HG03159 (cell line): ENCODE data around the gene ARHGAP25.

Experiments
- ATAC-seq: cut with Tn5 transposase; IDR thresholded peaks from one replicate; pipeline ENCODE4 v1.9.1; 2021; ENCODE audit warnings: mild to moderate bottlenecking, moderate library complexity; ENCODE audit not compliant: unreplicated experiment

The ARHGAP25 gene

GRCh38 chr2:68825866-68826265, 91.3 kb downstream of the ARHGAP25 start:
- no peak for ATAC-seq

DNA sequence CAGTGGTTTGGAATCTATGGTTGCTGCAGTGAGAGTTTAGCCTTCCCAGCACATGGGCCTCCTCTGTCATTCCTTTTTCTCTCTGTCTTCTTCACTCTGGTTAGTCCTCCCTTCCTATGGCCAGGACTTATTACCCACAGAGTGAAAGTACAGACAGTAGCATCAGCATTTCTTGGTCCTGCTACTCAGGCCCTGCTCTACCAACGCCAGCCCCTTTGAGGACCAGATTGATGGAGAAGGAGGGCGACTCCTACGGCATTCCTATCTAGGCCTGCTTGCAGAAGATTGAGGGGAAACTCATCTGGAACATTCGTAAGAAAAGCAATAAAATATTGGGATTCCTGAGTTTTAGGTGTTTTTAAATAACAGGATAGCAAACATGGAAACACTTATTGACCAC, 93.1 kb downstream of the ARHGAP25 start:
- no peak for ATAC-seq

DNA sequence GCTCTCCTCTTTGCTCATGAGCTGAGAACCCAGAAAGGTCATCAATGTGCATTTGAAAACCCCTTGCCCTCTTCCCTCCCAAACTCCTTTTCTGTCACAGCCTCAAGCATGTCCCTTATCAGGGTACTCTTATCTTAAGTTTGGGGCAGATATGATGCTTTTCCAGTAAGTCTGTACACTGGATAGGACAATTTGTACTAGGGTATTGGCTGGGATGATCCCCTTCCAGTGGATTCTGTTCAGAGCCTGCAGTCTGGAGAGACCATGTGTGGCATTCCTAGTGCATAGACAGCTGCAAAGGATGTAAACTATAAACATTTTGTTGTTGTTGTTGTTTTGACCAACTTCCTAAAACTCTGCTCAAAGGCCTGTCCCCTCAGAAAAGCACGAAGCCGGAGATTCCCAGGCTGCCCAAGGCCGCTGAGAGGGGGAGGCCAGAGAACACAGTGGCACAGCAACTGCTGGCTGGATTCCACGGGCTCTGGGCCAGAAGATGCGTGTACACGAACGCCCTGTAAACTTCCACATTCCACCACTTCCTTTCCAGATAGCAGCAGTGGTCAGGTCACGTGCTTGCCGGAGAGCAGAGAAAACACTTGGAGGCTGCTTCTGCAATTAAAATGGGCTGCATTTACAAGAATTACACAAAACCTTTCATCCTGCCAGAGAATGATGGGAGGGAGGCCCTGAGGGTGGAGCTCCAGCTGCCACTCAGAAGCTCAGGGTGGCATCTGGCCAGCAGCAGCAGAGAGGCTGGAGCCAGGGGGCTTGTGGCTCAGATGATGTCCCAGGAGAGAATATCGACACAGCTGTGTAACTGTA, 94.5 kb downstream of the ARHGAP25 start:
- no peak for ATAC-seq

GRCh38 chr2:68829749-68830148, 95.1 kb downstream of the ARHGAP25 start:
- no peak for ATAC-seq

DNA sequence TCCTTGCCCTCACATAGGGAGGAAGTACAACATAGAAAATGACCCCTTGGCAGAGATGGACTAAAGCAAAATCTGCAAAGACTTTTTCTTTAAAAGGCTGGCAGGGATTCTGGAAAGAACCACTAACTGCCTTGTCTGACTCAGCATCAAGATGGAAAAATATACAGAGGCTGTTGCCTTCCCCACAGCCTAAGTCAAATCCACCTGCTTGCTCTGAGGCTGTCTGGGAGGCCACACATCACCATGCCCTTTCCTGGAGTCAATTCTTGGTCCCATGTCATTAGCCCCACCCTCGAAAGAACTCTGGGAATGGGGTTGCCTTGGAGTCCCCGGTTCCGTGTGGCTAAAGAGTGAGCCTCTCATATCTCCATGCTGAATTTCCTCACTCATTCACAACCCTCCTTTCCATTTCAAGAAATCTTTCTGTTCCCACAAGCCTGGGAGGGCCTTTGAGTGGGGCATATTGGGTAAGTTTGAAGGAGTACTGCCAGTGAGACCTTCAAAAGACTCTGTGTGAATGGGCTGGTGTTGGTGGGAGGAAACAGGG, 97.1 kb downstream of the ARHGAP25 start:
- no peak for ATAC-seq

DNA sequence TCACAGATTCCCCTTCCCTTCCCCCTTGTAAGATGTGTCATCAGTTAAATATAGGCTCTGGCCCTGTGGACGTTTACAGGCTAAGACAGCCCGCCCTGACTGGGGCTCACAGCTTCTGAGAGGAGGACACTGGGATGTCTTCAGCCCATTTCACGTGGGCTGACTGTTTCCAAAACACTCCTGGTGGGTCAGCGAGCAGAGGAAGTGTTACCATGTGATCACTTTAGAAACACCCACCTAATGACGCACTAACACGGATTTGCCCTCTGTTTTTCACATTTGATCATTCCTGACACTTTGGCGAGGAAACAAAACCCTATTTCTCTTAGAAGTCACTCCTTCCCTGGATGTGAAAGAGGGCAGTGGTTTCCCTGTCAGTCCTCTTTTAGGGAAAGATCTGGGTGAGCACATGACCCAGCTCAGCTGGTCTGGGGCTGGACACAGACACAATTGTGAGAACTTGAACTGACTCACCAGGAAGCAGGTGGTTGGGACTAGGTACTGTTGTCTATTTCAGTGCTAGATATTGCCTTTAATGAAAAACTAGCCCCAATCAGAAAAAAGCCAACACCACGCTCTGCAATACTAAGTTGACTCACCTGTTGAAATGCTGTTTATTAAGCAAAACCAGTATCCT, 97.7 kb downstream of the ARHGAP25 start:
- ATAC-seq, result peak; percentile 64

GRCh38 chr2:68833162-68833561, 98.6 kb downstream of the ARHGAP25 start:
- ATAC-seq, result no peak

DNA sequence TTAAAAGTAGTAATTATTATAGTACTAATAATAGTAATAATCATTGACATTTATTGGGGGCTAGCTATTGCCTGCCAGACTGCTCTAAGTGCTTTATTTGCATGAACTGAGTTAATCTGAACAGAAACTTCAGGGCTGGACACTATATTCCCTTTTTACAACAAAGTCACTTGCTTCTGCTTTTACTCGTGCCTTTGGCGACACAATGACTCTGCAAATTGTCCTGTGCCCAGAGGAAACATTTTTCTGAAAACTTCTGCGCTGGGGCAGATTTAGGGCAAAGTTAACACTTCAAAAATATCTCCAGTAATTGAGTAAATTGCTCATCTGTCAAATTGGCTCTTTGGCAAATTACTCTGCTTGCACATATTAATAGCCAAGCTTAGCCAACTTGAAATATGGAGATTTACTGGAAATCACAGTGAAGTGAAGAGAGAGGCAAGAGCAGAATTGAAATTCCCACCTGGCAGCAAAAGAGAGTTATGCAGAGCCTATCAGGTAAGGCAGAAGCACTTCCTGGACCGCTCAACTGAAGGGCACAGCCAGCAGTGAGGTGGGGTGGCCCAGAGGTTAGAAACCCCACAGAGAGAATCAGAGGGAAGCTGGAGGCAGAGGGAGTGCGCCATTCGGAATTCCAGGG, 100.2 kb downstream of the ARHGAP25 start:
- ATAC-seq, result no peak

GRCh38 chr2:68835621-68836020, 101.0 kb downstream of the ARHGAP25 start:
- ATAC-seq, result no peak

GRCh38 chr2:68837164-68837860, 102.7 kb downstream of the ARHGAP25 start:
- no peak for ATAC-seq

GRCh38 chr2:68837861-68838341, 103.3 kb downstream of the ARHGAP25 start:
- peak; percentile 47 for ATAC-seq

DNA sequence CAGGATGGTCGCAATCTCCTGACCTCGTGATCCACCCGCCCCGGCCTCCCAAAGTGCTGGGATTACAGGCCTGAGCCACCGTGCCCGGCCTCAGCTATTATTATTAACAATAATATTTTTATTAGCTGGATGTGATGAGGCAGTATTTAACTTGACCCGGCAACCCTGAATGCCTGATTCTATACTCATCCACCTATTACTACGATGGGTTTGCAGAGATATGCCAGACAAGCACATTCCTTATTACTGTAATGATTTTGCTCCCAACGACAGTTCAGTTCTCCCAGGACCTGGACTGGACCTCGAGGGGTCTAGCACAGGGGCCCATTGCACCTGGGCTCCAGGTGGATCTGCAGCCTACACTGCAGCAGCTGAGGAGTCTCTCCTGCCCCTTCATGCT, 104.0 kb downstream of the ARHGAP25 start:
- no peak for ATAC-seq

DNA sequence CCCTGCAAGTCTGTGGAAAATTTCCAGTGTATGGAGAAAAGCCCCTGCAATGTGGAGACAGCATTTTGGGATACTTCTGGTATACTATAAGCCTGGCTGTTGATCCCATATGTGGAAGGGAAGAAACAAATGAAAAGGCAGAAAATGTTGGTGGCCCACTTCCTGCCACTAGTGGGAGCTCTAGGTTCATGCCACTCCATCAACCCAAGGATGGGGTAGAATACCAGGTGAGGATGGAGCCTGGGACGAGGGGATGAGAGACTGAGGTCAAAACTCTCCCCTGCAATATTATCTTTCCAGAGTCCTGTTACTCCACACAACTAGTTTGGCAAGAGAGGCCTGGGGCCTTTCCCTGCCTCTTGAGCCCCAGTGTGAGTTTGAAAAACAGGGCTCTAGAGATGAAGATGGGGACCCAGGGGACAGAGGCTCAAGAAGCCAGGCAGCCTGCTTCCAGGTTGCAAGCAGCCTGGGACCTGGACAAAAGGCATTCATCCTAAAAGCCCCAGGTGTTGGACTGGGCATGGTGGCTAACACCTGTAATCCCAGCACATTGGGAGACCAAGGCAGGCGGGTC, 104.7 kb downstream of the ARHGAP25 start:
- no peak for ATAC-seq

- ATAC-seq, result no peak
These were observed 110.4 kb downstream of the ARHGAP25 start for GRCh38 chr2:68845043-68845442.

DNA sequence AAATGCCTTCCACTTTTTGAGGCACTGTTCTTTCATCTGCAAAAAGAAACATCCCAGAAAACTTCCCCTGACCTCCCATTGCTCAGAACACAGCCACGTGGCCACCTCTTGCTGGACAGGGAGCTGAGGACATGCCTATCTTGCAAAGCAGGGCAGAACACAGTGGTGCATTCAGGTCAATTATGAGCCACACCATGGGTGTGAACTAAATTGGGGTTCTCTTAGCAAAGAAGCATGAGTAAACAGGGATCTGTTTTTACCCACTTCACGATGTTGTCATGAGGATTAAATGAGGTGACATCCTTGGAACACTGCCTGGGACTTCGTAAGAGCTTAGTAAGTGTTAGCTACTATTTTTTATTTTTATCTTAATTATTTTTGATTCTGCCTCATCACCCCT, 111.5 kb downstream of the ARHGAP25 start:
- ATAC-seq, result no peak

GRCh38 chr2:68847751-68848150, 113.1 kb downstream of the ARHGAP25 start:
- no peak for ATAC-seq

DNA sequence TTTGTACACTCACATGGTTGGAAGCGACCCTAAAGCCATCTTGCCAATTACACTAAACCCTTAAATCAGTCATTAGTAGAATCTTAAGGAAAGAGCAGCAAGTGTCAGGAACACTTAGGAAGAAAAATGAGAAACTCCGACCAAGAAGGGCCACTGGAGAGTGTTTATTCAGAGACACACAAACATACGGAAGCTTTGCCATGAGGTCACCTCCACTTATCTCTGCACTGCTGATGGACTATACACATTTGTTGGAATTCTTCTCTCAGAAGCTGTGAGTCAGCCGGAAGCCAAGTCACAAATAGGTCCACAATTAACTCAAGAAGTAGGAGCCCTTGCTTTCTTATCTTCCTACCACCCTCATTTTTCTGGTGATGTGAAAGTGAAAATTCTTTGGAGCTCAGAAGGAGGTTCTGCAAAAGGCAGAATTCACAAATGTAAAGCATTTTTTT, 115.0 kb downstream of the ARHGAP25 start:
- ATAC-seq, result no peak

DNA sequence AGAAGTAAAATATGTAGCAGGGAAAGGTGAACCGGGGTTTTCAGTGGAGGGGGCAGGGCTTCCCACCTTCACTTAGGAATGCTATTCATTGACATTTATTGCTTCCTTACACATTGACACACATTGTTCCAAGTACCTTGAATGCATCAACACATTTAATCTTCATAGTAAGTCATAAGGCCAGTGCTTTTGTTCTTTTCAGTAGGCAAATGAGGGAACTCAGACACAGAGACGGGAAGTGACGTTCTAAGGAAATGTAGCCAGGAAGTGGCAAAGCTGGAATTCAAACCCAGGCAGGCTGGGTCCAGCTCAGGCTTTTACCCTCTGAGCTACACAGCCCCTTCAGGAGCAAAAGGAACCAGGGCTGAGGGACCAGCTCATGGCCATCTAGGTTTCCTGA, 115.9 kb downstream of the ARHGAP25 start:
- ATAC-seq, result no peak

DNA sequence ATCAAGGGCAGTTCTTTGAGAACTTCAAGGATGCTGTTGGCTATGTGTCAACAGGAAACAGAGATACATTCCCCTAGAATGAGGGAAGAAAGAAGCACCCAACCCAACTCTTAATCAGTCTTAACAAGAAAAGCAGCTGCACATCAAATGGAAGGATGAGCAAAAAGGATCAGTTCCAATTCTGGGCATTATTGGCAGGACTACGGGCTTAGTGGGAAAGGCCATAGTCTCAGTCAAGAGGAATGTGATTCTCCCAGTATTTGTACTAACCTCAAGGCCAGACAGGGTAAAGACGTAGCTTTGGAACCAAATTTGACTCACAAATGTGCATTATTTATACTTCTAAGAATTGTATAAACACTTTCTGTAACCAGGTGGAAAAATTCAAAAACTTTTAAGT, 118.4 kb downstream of the ARHGAP25 start:
- no peak for ATAC-seq

DNA sequence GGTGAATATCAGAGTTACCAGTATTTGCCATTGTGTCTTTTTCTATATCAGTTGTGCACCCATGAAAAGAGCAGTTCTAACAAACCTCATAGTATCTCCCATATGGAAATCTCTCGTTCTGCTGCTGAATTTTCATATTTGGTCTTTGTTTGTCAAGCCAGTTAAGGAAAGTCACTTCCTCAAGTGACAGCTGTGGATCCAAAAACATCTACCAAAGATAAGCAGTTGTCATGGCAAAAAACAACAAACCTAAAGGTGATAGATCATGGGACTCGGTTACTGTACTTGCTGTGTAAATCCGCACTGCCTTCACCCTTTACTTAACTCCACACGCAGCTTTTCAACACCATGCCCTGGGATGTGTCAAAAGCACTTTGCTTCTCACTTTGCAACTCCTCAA, 119.3 kb downstream of the ARHGAP25 start:
- ATAC-seq, result no peak

DNA sequence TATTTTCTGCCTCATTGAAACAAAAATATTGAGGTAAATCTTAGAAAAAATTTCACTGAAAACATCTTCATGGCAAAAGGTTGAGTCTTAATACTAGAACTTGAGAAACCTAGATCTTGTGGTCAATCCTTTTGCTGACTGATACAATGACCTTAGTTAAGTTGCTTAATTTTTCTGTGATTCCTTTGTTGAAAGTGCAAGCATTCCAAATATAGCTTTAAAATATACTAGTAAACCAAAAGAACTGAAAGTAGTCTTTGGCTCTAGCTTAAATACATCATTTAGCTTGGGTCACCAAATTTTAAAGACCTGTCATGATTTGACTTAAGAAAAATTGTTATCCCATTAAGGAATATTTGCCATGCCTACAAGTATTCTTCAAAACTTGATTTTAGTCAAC, 119.9 kb downstream of the ARHGAP25 start:
- ATAC-seq, result no peak
